Measurements from ENCODE around the gene SORBS1. TPM values are rescaled to one million over a fixed set of nuclear protein-coding genes. Genes with fewer than 3 reads are reported as not detected.

Gene SORBS1
- total and polyA plus RNA-seq, 3 experiments from 2014 or later, result 0.28 to 1.7 (median 0.92) TPM

DNA sequence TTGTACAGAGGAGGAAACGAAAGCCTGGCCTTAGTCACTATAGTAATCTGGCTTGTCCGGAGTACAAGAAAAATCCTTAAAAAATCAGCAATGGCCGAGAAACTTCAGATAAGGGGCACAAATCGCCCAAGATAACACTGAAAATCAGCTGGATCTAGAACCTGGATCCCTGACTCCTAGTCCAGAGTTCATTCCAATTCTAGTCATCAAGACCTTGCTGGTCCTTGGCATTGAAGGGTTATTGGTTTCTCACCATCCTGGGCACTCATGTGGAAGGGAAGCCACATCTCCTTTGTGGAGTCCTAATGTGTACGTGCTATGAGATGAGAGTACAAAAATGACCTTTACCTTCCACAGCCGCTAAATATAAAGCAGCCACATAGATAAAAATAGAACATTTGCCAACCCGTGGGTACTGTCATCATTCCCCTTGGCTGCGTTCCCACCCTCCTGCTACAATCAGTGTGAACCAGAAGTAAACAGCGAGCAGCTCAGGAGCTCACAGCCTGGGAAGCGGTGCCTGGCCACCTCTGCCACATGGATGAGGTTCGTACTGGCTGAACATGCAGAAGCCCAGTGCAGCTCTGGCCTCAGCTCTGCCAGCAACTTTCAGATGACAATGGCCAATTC lies 154.4 kb downstream of the SORBS1 start:
- Histone ChIP-seq H3K36me3 (ENCODE audit: insufficient read depth, low read length) (no peaks in the 10 kb centered on the region), H3K27me3 (ENCODE audit: insufficient read depth, low read length, poor library complexity, severe bottlenecking) (no peaks in the 10 kb centered on the region), H3K27ac (ENCODE audit: low read depth, low read length) (no peak overlapping the region), H3K4me3 (ENCODE audit: low read length) (no peak overlapping the region), H3K4me1 (ENCODE audit: insufficient read depth, low read length) (no peaks in the 10 kb centered on the region), H3K9me3 (ENCODE audit: low read length) (no peaks in the 10 kb centered on the region)
- no peak overlapping the region for H3K27ac Mint-ChIP-seq
- H3K27me3 Mint-ChIP-seq, result peaks cover 3 to 9% of the 10 kb centered on the region in 2 donors
- H3K4me1 Mint-ChIP-seq, result no peaks in the 10 kb centered on the region
- no peak for DNase-seq
- no peaks in the 10 kb centered on the region for H3K9me3 Mint-ChIP-seq
- ChIA-PET CTCF (interaction anchor here (0.9 to 1.2 kb wide), 2 partner anchors 13 to 24 kb away, joined by 3 to 4 read pairs; no protein-coding TSS in a partner anchor), POLR2A (no interaction called here)
- no peak overlapping the region for H3K4me3 Mint-ChIP-seq
- no peaks in the 10 kb centered on the region for H3K36me3 Mint-ChIP-seq

GRCh38 chr10:95405655-95406054 lies 155.5 kb downstream of the SORBS1 start:
- H3K4me3 ChIP-seq (ENCODE audit: low read length), result no peak overlapping the region
- H3K36me3 ChIP-seq (ENCODE audit: insufficient read depth, low read length), result no peaks in the 10 kb centered on the region
- H3K27me3 ChIP-seq (ENCODE audit: insufficient read depth, low read length, poor library complexity, severe bottlenecking), result no peaks in the 10 kb centered on the region
- no peaks in the 10 kb centered on the region for H3K9me3 ChIP-seq (ENCODE audit: low read length)
- H3K4me1 ChIP-seq (ENCODE audit: insufficient read depth, low read length), result no peaks in the 10 kb centered on the region
- no peaks in the 10 kb centered on the region for H3K36me3 Mint-ChIP-seq
- POLR2A ChIA-PET, result no interaction called here
- no peaks in the 10 kb centered on the region for H3K9me3 Mint-ChIP-seq
- H3K27ac Mint-ChIP-seq, result no peak overlapping the region
- DNase-seq, result no peak
- no peak overlapping the region for H3K4me3 Mint-ChIP-seq
- no peaks in the 10 kb centered on the region for H3K4me1 Mint-ChIP-seq
- peaks cover 3 to 9% of the 10 kb centered on the region in 2 donors for H3K27me3 Mint-ChIP-seq
- H3K27ac ChIP-seq (ENCODE audit: low read depth, low read length), result no peak overlapping the region
- CTCF ChIA-PET, result interaction anchor here (1.7 kb wide), 1 partner anchor 25 kb away, joined by 7 read pairs; no protein-coding TSS in a partner anchor

GRCh38 chr10:95404864-95405263 lies 156.3 kb downstream of the SORBS1 start:
- Histone ChIP-seq H3K27ac (ENCODE audit: low read depth, low read length) (no peak overlapping the region), H3K27me3 (ENCODE audit: insufficient read depth, low read length, poor library complexity, severe bottlenecking) (no peaks in the 10 kb centered on the region), H3K4me1 (ENCODE audit: insufficient read depth, low read length) (no peaks in the 10 kb centered on the region), H3K4me3 (ENCODE audit: low read length) (no peak overlapping the region), H3K9me3 (ENCODE audit: low read length) (no peaks in the 10 kb centered on the region), H3K36me3 (ENCODE audit: insufficient read depth, low read length) (no peaks in the 10 kb centered on the region)
- Mint-ChIP-seq H3K4me3 (no peak overlapping the region), H3K27me3 (peaks cover 3 to 9% of the 10 kb centered on the region in 2 donors), H3K9me3 (no peaks in the 10 kb centered on the region), H3K4me1 (no peaks in the 10 kb centered on the region), H3K27ac (no peak overlapping the region), H3K36me3 (no peaks in the 10 kb centered on the region)
- ChIA-PET POLR2A (no interaction called here), CTCF (interaction anchor here (0.7 to 1.7 kb wide), 2 partner anchors 26 to 41 kb away, joined by 3 to 7 read pairs; no protein-coding TSS in a partner anchor)
- DNase-seq, result no peak

GRCh38 chr10:95404462-95404858 lies 156.7 kb downstream of the SORBS1 start:
- Histone ChIP-seq H3K27me3 (ENCODE audit: insufficient read depth, low read length, poor library complexity, severe bottlenecking) (no peaks in the 10 kb centered on the region), H3K9me3 (ENCODE audit: low read length) (no peaks in the 10 kb centered on the region), H3K36me3 (ENCODE audit: insufficient read depth, low read length) (no peaks in the 10 kb centered on the region), H3K4me1 (ENCODE audit: insufficient read depth, low read length) (no peaks in the 10 kb centered on the region), H3K27ac (ENCODE audit: low read depth, low read length) (no peak overlapping the region), H3K4me3 (ENCODE audit: low read length) (no peak overlapping the region)
- Mint-ChIP-seq H3K36me3 (no peaks in the 10 kb centered on the region), H3K4me3 (no peak overlapping the region), H3K27me3 (peaks cover 3 to 9% of the 10 kb centered on the region in 2 donors), H3K4me1 (no peaks in the 10 kb centered on the region), H3K9me3 (no peaks in the 10 kb centered on the region), H3K27ac (no peak overlapping the region)
- ChIA-PET CTCF (interaction anchor here (0.7 to 1.7 kb wide), 2 partner anchors 26 to 41 kb away, joined by 3 to 7 read pairs; no protein-coding TSS in a partner anchor), POLR2A (no interaction called here)
- DNase-seq, result no peak

- no peaks in the 10 kb centered on the region for H3K36me3 Mint-ChIP-seq
- POLR2A ChIA-PET, result no interaction called here
- H3K27me3 Mint-ChIP-seq, result peaks cover 3 to 9% of the 10 kb centered on the region in 2 donors
Measured at GRCh38 chr10:95403700-95404461, 157.3 kb downstream of the SORBS1 start.

DNA sequence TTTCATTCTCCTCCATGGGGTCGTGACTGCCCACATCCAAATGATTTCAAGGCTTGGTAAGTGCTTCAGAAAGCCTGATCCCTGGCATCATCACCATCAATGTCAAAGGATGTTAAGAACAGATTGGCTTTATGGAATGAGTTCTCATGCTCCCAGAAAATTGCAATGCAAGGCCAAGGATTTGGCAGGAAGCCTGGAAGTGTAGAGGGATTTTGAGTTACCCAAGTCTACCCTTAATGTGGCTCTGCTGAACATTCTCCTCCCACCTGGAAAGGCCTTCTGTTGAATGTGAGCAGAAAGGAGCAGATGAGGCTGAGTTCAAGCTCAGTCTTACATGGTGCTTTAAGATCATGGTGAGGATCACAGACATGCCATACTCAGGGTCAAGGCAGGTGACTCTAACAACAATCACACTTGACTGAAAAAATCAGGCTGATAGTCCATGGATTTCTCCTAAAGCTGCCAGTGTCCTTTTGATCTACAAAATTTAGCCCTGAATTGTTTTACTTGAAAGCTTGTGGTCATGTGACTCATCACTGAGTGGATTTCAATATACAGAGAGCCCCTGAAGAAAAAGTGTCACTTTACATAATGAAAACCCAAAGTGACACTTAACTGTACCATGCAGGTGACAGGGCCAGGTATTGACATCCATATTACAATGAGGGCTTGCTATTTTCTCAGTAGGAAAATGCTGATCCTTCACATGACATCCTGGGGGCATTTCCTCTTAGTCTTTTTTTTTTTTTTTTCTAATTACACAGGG lies 159.3 kb downstream of the SORBS1 start:
- ChIA-PET CTCF (interaction anchor here (1.6 kb wide), 1 partner anchor 29 kb away, joined by 5 read pairs; no protein-coding TSS in a partner anchor), POLR2A (no interaction called here)
- Mint-ChIP-seq H3K27me3 (peaks cover 3 to 15% of the 10 kb centered on the region in 2 donors), H3K36me3 (peaks cover 0 to 6% (median 3%) of the 10 kb centered on the region in 3 donors), H3K9me3 (no peaks in the 10 kb centered on the region), H3K4me1 (no peaks in the 10 kb centered on the region), H3K27ac (no peak overlapping the region), H3K4me3 (no peak overlapping the region)
- Histone ChIP-seq H3K27me3 (ENCODE audit: insufficient read depth, low read length, poor library complexity, severe bottlenecking) (no peaks in the 10 kb centered on the region), H3K36me3 (ENCODE audit: insufficient read depth, low read length) (no peaks in the 10 kb centered on the region), H3K4me3 (ENCODE audit: low read length) (no peak overlapping the region), H3K27ac (ENCODE audit: low read depth, low read length) (no peak overlapping the region), H3K4me1 (ENCODE audit: insufficient read depth, low read length) (no peaks in the 10 kb centered on the region), H3K9me3 (ENCODE audit: low read length) (no peaks in the 10 kb centered on the region)
- no peak for DNase-seq

More at GRCh38 chr10:95403700-95404461, 157.3 kb downstream of the SORBS1 start:
- no peaks in the 10 kb centered on the region for H3K27me3 ChIP-seq (ENCODE audit: insufficient read depth, low read length, poor library complexity, severe bottlenecking)
- CTCF ChIA-PET, result interaction anchor here (1.6 to 1.7 kb wide), 2 partner anchors 27 kb away, joined by 5 to 7 read pairs; no protein-coding TSS in a partner anchor
- H3K4me3 ChIP-seq (ENCODE audit: low read length), result no peak overlapping the region
- no peak overlapping the region for H3K27ac ChIP-seq (ENCODE audit: low read depth, low read length)
- no peaks in the 10 kb centered on the region for H3K4me1 ChIP-seq (ENCODE audit: insufficient read depth, low read length)
- H3K9me3 ChIP-seq (ENCODE audit: low read length), result no peaks in the 10 kb centered on the region
- H3K36me3 ChIP-seq (ENCODE audit: insufficient read depth, low read length), result no peaks in the 10 kb centered on the region
- Mint-ChIP-seq H3K9me3 (no peaks in the 10 kb centered on the region), H3K4me1 (no peaks in the 10 kb centered on the region), H3K27ac (no peak overlapping the region), H3K4me3 (no peak overlapping the region)
- no peak for DNase-seq

DNA sequence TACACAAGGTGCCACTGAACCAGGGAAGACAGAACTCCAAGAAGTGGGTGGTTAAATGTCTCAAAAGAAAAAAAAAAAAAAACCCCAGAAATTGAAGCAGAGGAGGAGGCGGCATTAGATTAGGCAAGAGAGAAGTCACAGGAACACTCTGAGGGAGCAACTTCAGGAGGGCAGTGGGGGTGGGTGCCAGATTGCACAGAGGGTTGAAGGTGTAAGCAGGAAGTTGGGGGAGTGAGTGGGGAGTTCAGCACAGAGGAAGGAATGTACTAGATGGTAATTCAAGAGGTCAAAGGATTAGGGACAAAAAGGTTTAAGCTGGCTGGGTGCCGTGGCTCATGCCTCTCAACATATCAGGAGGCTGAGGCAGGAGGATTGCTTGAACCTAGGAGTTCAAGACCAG lies 160.4 kb downstream of the SORBS1 start:
- Mint-ChIP-seq H3K27ac (no peak overlapping the region), H3K36me3 (peaks cover 0 to 6% (median 5%) of the 10 kb centered on the region in 3 donors), H3K9me3 (no peaks in the 10 kb centered on the region), H3K4me1 (no peaks in the 10 kb centered on the region), H3K27me3 (peaks cover 3 to 10% of the 10 kb centered on the region in 2 donors), H3K4me3 (no peak overlapping the region)
- Histone ChIP-seq H3K27ac (ENCODE audit: low read depth, low read length) (no peak overlapping the region), H3K9me3 (ENCODE audit: low read length) (no peaks in the 10 kb centered on the region), H3K27me3 (ENCODE audit: insufficient read depth, low read length, poor library complexity, severe bottlenecking) (no peaks in the 10 kb centered on the region), H3K36me3 (ENCODE audit: insufficient read depth, low read length) (no peaks in the 10 kb centered on the region), H3K4me3 (ENCODE audit: low read length) (no peak overlapping the region), H3K4me1 (ENCODE audit: insufficient read depth, low read length) (no peaks in the 10 kb centered on the region)
- ChIA-PET POLR2A (no interaction called here), CTCF (no interaction called here)
- no peak for DNase-seq

All from CD8-positive, alpha-beta memory T cell (primary cell).